ENCODE data around the gene ARL3.

ARL3 gene

GRCh38 chr10:102665904-102666509 is 48.2 kb downstream of the ARL3 start:
- Histone ChIP-seq H3K4me1 (ENCODE audit: low read depth, poor library complexity, severe bottlenecking) (peaks cover 26% of the 10 kb centered on the region), H3K4me2 (no peak overlapping the region), H2AFZ (ENCODE audit: low read depth) (no peak overlapping the region), H3K4me3 (IDR thresholded peaks at IDR 0.05; ENCODE audit: insufficient read depth, low read depth, low read length) (no peak overlapping the region), H3K79me2 (ENCODE audit: insufficient read depth, low read depth) (no peaks in the 10 kb centered on the region), H3K27me3 (ENCODE audit: insufficient read depth, low read depth) (no peaks in the 10 kb centered on the region), H3K27ac (no peak overlapping the region), H4K20me1 (ENCODE audit: insufficient read depth) (no peaks in the 10 kb centered on the region), H3K36me3 (ENCODE audit: insufficient read depth) (no peaks in the 10 kb centered on the region), H3K9ac (no peak overlapping the region)
- no peak for TF ChIP-seq CTCF (conservative IDR thresholded peaks at IDR 0.05; ENCODE audit: low read depth, low read length)

GRCh38 chr10:102661658-102662028 is 52.6 kb downstream of the ARL3 start:
- H3K27me3 ChIP-seq (ENCODE audit: insufficient read depth, low read depth): no peaks in the 10 kb centered on the region
- H3K4me1 ChIP-seq (ENCODE audit: low read depth, poor library complexity, severe bottlenecking): peaks cover 33% of the 10 kb centered on the region
- H2AFZ ChIP-seq (ENCODE audit: low read depth): peak overlapping the region; percentile 50; the same call in 1 of the 2 replicates
- H4K20me1 ChIP-seq (ENCODE audit: insufficient read depth): no peaks in the 10 kb centered on the region
- H3K36me3 ChIP-seq (ENCODE audit: insufficient read depth): no peaks in the 10 kb centered on the region; the same call in 1 of the 2 replicates
- TF ChIP-seq CTCF (conservative IDR thresholded peaks at IDR 0.05; ENCODE audit: low read depth, low read length): no peak
- H3K9ac ChIP-seq: no peak overlapping the region
- H3K4me2 ChIP-seq: peak overlapping the region; percentile 84
- H3K27ac ChIP-seq: peak overlapping the region; percentile 29; the same call in 1 of the 2 replicates
- no peaks in the 10 kb centered on the region for H3K79me2 ChIP-seq (ENCODE audit: insufficient read depth, low read depth)
- no peak overlapping the region for H3K4me3 ChIP-seq (IDR thresholded peaks at IDR 0.05; ENCODE audit: insufficient read depth, low read depth, low read length)

DNA sequence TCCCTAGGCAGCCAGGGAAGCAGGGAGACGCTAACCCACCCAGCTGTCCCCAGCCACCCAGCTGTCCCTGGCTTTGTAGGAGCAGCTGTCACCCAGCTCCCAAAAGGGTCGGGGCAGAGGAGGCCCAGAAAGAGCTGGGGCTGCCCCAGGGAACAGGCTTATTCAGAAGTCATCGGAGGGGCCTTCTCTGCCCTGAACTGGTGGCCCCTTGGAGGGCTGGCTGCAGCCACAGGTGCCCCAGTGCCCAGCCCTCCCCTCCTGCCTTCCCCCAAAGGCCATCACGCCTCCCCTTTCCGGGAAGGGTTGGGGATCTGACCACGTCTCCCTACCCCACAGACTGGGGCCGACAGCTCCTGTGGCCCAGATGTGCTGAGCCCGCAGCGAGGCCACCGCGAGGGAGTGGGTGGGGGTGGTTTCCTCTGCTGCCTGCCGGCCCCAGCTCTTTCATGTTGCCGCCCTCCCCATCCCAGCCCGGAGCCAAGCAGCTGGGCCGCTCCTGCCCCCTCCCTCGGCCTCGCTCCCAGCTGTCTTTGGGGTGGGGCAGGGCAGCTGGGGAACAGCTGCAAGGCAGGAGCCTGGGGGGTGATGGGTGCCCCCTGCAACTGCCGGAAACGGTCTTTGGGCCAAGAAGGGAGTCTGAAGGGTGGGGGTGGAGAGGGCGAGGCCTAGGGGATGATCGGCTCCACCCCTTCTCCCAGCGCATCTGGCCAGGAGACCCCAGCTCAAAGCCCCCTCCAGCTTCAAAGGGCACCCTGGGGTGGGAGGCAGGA is 53.1 kb downstream of the ARL3 start:
- H3K9ac ChIP-seq: peak overlapping the region; percentile 30; the same call in 1 of the 2 replicates
- H2AFZ ChIP-seq (ENCODE audit: low read depth): peak overlapping the region; percentile 50; the same call in 1 of the 2 replicates
- H3K79me2 ChIP-seq (ENCODE audit: insufficient read depth, low read depth): no peaks in the 10 kb centered on the region
- no peaks in the 10 kb centered on the region for H3K27me3 ChIP-seq (ENCODE audit: insufficient read depth, low read depth)
- peak overlapping the region; percentile 84 for H3K4me2 ChIP-seq
- H3K4me3 ChIP-seq (IDR thresholded peaks at IDR 0.05; ENCODE audit: insufficient read depth, low read depth, low read length): no peak overlapping the region
- H3K27ac ChIP-seq: peak overlapping the region; percentile 70
- H3K4me1 ChIP-seq (ENCODE audit: low read depth, poor library complexity, severe bottlenecking): peaks cover 33% of the 10 kb centered on the region
- H3K36me3 ChIP-seq (ENCODE audit: insufficient read depth): no peaks in the 10 kb centered on the region; the same call in 1 of the 2 replicates
- no peaks in the 10 kb centered on the region for H4K20me1 ChIP-seq (ENCODE audit: insufficient read depth)
- TF ChIP-seq CTCF (conservative IDR thresholded peaks at IDR 0.05; ENCODE audit: low read depth, low read length): no peak

DNA sequence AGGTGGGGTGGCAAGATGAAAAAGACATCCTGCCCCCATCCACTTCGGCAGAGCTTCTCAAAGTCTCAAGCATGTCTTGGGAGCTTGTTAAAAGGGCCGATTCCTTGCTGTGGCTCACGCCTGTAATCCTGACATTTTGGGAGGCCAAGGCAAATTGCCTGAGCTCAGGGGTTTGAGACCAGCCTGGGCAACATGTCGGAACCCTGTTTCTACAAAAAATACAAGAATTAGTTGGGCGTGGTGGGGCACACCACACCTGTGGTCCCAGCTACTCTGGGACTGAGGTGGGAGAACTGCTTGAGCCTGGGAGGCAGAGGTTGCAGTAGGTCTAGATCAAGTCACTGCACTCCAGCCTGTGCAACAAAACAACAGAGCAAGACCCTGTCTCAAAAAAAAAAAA is 55.4 kb downstream of the ARL3 start:
- no peak overlapping the region for H3K9ac ChIP-seq
- peaks cover 3% of the 10 kb centered on the region; the same call in 1 of the 2 replicates for H3K36me3 ChIP-seq (ENCODE audit: insufficient read depth)
- 0 out of 2 replicates have a peak, but pooled peaks cover 2% of the 10 kb centered on the region for H3K79me2 ChIP-seq (ENCODE audit: insufficient read depth, low read depth)
- H3K4me1 ChIP-seq (ENCODE audit: low read depth, poor library complexity, severe bottlenecking): peaks cover 25% of the 10 kb centered on the region
- TF ChIP-seq CTCF (conservative IDR thresholded peaks at IDR 0.05; ENCODE audit: low read depth, low read length): no peak
- H2AFZ ChIP-seq (ENCODE audit: low read depth): no peak overlapping the region
- H3K4me2 ChIP-seq: no peak overlapping the region
- H4K20me1 ChIP-seq (ENCODE audit: insufficient read depth): no peaks in the 10 kb centered on the region
- no peak overlapping the region for H3K4me3 ChIP-seq (IDR thresholded peaks at IDR 0.05; ENCODE audit: insufficient read depth, low read depth, low read length)
- H3K27me3 ChIP-seq (ENCODE audit: insufficient read depth, low read depth): no peaks in the 10 kb centered on the region
- no peak overlapping the region; the same call in 1 of the 2 replicates for H3K27ac ChIP-seq
